K562 (cell line): ENCODE data around the gene VGLL4.

Source experiments
- POLR2A ChIP-seq: fragments of 450-650 bp; conservative IDR thresholded peaks from 2 replicates; pipeline ENCODE4 v1.6.1; 2016
- ZBTB8A ChIP-seq: fragments of 450-650 bp; IDR thresholded peaks from 2 replicates; pipeline ENCODE4 v1.6.1; 2018; ENCODE audit warnings: mild to moderate bottlenecking, moderate library complexity; ENCODE audit not compliant: partially characterized antibody
- TF ChIP-seq, protein P1 (sequence below), 2 experiments: fragments of 450-650 bp in 1 of 2; sonication (generic) in 1 of 2; formaldehyde crosslinking in 1 of 2; IDR thresholded peaks in 1 of 2; conservative IDR thresholded peaks in 1 of 2; 2 replicates each; pipeline versions ENCODE4 v1.6.1 to v1.8.1; 2016 to 2023; ENCODE audit warnings: mild to moderate bottlenecking in 2 of 2, moderate library complexity in 2 of 2, inconsistent platforms in 1 of 2, missing genetic modification reagents in 1 of 2
- TF ChIP-seq, protein P2 (sequence below): fragments of 450-650 bp; formaldehyde crosslinking; IDR thresholded peaks from 2 replicates; pipeline ENCODE4 v1.4.0; 2020; ENCODE audit warnings: mild to moderate bottlenecking, mixed read lengths

DNA sequence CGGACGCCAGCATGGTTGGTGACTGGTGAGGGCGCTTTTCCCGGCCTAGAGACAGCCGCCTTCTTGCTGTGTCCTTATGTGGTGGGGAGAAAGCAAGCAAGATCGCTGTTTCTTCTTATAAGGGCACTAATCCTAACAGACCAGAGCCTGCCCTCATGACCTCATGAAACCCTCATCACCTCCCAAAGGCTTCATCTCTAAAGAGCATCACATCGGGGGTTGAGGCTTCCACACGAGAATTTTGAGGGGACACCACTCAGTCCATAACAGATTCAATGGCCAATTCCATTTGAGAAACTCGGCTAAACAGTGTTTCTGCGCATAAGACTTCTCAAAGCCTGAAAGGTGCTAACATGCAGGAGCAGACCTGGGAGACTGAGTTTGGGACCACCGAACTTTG is 54.0 kb downstream of the VGLL4 start:
- TF ChIP-seq ZBTB8A (no peak), POLR2A (no peak)
- TF ChIP-seq, protein P1, sequence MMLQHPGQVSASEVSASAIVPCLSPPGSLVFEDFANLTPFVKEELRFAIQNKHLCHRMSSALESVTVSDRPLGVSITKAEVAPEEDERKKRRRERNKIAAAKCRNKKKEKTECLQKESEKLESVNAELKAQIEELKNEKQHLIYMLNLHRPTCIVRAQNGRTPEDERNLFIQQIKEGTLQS (IDR thresholded peaks at IDR 0.05) = no peak
- TF ChIP-seq, protein P1 (CRISPR knock-in tag; conservative IDR thresholded peaks at IDR 0.05) = no peak
- TF ChIP-seq, protein P2, sequence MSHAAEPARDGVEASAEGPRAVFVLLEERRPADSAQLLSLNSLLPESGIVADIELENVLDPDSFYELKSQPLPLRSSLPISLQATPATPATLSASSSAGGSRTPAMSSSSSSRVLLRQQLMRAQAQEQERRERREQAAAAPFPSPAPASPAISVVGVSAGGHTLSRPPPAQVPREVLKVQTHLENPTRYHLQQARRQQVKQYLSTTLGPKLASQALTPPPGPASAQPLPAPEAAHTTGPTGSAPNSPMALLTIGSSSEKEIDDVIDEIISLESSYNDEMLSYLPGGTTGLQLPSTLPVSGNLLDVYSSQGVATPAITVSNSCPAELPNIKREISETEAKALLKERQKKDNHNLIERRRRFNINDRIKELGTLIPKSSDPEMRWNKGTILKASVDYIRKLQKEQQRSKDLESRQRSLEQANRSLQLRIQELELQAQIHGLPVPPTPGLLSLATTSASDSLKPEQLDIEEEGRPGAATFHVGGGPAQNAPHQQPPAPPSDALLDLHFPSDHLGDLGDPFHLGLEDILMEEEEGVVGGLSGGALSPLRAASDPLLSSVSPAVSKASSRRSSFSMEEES (CRISPR knock-in tag) = no peak
